ENCODE results near the gene DNAH10.

Gene DNAH10

DNA sequence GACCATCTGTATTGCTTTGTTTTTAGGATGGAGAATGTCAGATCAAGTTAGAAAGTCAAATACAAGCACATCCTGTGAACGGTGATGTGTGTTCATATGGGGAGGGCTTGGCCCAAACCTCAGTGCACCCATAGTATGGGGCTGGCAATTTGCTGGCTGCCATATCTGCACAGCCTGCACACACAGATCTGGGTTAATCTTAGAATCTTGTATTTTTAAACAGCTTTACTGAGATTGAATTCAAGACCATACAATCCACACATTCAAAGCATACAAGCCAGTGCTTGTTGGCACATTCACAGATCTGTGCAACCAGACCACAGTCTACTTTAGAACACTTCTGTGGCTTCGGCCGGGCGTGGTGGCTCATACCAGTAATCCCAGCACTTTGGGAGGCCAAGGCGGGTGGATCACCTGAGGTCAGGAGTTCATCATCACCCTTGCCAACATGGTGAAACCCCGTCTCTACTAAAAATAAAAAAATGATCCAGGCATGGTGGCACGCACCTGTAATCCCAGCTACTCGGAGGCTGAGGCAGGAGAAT lies 120.1 kb downstream of the DNAH10 start:
- H3K4me3 ChIP-seq (ENCODE audit: low read depth, low read length): no peak overlapping the region
- H3K4me1 ChIP-seq (ENCODE audit: control insufficient read depth, insufficient read depth, low read length): no peaks in the 10 kb centered on the region
- H3K36me3 ChIP-seq (ENCODE audit: control insufficient read depth, insufficient read depth, low read length): no peaks in the 10 kb centered on the region
- H3K9me3 ChIP-seq (ENCODE audit: control insufficient read depth, insufficient read depth, low read depth, low read length): 0 out of 2 replicates have a peak, but pooled peaks cover 2% of the 10 kb centered on the region
- no peak overlapping the region for H3K9ac ChIP-seq (ENCODE audit: low read length)
- H3K27me3 ChIP-seq (ENCODE audit: control insufficient read depth, insufficient read depth, low read length): peaks cover 20% of the 10 kb centered on the region; the same call in 1 of the 2 replicates
- H3K27ac ChIP-seq (ENCODE audit: low read depth, low read length): no peak overlapping the region

DNA sequence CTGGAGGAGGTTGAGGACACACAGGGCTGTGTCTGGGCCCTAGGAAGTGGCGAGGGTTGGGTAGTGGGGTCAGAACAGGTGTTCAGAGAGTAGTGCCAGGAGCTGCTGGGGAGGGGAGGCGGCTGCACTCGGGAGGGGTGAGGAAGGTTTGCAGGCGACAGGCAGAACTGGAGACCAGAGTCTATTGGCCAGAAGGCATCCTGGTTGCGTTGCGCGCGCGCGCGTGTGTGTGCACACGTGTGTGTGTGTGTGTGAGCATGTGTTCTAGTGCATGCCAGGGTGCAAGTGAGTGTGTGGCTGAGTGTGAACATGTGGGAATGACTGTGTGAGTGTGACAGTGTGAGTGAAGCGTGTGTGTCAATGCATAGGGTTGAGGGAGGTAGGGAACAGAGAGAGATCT lies 124.2 kb downstream of the DNAH10 start:
- 0 out of 2 replicates have a peak, but pooled peaks cover 2% of the 10 kb centered on the region for H3K9me3 ChIP-seq (ENCODE audit: control insufficient read depth, insufficient read depth, low read depth, low read length)
- peaks cover 22% of the 10 kb centered on the region; the same call in 1 of the 2 replicates for H3K27me3 ChIP-seq (ENCODE audit: control insufficient read depth, insufficient read depth, low read length)
- no peak overlapping the region for H3K27ac ChIP-seq (ENCODE audit: low read depth, low read length)
- H3K9ac ChIP-seq (ENCODE audit: low read length): no peak overlapping the region
- no peaks in the 10 kb centered on the region; the same call in 1 of the 2 replicates for H3K4me1 ChIP-seq (ENCODE audit: control insufficient read depth, insufficient read depth, low read length)
- H3K36me3 ChIP-seq (ENCODE audit: control insufficient read depth, insufficient read depth, low read length): no peaks in the 10 kb centered on the region
- H3K4me3 ChIP-seq (ENCODE audit: low read depth, low read length): no peak overlapping the region

DNA sequence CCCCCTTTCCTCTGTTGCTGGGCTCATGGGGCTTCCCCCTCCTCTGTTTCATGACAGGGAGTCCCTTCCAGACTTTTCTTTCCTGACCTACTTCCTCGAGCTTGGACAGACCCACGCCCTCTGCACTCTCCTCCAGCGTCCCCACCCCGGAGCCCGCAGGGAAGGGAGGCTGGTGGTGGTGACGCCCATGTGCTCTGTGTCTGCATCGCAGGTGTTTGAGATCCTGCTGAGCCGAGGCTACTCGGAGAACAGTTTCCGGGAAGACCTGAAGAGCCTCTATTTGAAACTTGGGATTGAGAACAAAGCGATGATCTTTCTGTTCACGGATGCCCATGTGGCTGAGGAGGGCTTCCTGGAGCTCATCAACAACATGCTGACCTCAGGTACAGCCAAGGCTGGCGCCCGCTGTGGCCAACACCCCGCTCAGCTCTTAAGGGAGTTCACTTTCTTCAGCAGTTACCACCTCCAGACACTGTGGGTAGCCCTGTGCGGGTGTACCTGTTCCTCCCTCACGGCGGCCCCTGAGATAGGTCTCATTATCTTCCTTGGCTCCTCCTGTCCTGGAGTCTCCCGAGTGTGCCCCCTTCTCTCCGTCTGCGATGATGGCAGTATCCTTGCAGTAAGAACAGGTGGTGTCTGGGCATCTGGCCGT lies 125.0 kb downstream of the DNAH10 start:
- Histone ChIP-seq H3K4me3 (ENCODE audit: low read depth, low read length) (no peak overlapping the region), H3K36me3 (ENCODE audit: control insufficient read depth, insufficient read depth, low read length) (no peaks in the 10 kb centered on the region), H3K9me3 (ENCODE audit: control insufficient read depth, insufficient read depth, low read depth, low read length) (0 out of 2 replicates have a peak, but pooled peaks cover 2% of the 10 kb centered on the region), H3K27me3 (ENCODE audit: control insufficient read depth, insufficient read depth, low read length) (peaks cover 22% of the 10 kb centered on the region; the same call in 1 of the 2 replicates), H3K4me1 (ENCODE audit: control insufficient read depth, insufficient read depth, low read length) (no peaks in the 10 kb centered on the region; the same call in 1 of the 2 replicates), H3K9ac (ENCODE audit: low read length) (no peak overlapping the region), H3K27ac (ENCODE audit: low read depth, low read length) (no peak overlapping the region)

DNA sequence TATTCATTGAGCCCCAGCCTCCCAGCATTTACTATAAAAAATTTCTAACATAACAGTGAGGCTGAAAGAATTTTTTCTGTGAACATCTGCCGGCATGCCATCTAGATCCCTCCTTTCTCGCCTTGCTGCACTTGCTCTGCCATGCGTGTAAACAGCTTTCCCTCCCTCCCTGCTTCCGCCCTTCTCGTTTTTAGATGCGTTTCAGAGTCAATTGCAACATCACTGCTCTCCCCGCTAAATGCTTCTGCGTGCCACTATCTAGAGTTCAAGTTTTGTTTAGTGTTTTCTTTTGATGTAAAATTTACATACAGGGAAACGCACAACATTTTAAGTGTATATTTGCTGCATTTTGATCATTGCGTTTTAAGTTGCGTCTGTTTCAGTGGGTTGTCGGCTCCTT lies 126.9 kb downstream of the DNAH10 start:
- 0 out of 2 replicates have a peak, but pooled peaks cover 2% of the 10 kb centered on the region for H3K9me3 ChIP-seq (ENCODE audit: control insufficient read depth, insufficient read depth, low read depth, low read length)
- H3K36me3 ChIP-seq (ENCODE audit: control insufficient read depth, insufficient read depth, low read length): no peaks in the 10 kb centered on the region
- H3K27me3 ChIP-seq (ENCODE audit: control insufficient read depth, insufficient read depth, low read length): peaks cover 14% of the 10 kb centered on the region; the same call in 1 of the 2 replicates
- H3K9ac ChIP-seq (ENCODE audit: low read length): no peak overlapping the region
- H3K4me3 ChIP-seq (ENCODE audit: low read depth, low read length): no peak overlapping the region
- H3K4me1 ChIP-seq (ENCODE audit: control insufficient read depth, insufficient read depth, low read length): no peaks in the 10 kb centered on the region; the same call in 1 of the 2 replicates
- H3K27ac ChIP-seq (ENCODE audit: low read depth, low read length): no peak overlapping the region

DNA sequence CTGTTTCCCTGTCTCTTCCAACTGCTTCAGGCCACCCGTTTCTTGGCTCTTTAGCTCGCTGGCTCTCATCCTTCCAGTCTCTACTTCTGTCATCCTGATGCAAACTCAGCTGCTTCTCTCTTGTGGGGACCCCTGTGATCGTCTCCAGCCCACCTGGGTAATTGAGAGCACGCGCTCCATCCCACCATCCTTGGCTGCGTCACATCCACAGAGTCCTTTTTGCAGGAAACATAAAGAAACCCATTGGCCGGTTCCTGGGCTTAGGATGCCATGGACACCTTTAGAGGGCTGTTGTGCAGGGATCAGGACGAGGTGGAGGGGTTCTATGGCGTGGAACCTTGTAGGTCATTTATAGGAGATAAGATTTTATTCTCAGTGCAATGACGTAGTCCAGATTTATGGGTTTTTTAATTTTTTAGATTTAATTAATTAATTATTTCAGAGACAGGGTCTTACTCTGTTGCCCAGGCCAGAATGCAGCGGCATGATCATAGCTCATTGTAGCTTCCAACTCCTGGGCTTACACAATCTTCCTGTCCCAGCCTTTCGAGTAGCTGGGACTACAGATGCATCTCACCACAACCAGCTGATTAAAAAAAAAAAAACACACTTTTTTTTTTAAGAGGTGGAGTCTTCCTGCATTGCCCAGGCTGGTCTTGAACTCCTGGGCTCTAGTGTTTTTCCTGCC lies 127.9 kb downstream of the DNAH10 start:
- no peaks in the 10 kb centered on the region for H3K36me3 ChIP-seq (ENCODE audit: control insufficient read depth, insufficient read depth, low read length)
- no peak overlapping the region for H3K4me3 ChIP-seq (ENCODE audit: low read depth, low read length)
- H3K9me3 ChIP-seq (ENCODE audit: control insufficient read depth, insufficient read depth, low read depth, low read length): 0 out of 2 replicates have a peak, but pooled peaks cover 2% of the 10 kb centered on the region
- H3K9ac ChIP-seq (ENCODE audit: low read length): no peak overlapping the region
- H3K4me1 ChIP-seq (ENCODE audit: control insufficient read depth, insufficient read depth, low read length): no peaks in the 10 kb centered on the region; the same call in 1 of the 2 replicates
- H3K27ac ChIP-seq (ENCODE audit: low read depth, low read length): no peak overlapping the region
- peaks cover 14% of the 10 kb centered on the region; the same call in 1 of the 2 replicates for H3K27me3 ChIP-seq (ENCODE audit: control insufficient read depth, insufficient read depth, low read length)

DNA sequence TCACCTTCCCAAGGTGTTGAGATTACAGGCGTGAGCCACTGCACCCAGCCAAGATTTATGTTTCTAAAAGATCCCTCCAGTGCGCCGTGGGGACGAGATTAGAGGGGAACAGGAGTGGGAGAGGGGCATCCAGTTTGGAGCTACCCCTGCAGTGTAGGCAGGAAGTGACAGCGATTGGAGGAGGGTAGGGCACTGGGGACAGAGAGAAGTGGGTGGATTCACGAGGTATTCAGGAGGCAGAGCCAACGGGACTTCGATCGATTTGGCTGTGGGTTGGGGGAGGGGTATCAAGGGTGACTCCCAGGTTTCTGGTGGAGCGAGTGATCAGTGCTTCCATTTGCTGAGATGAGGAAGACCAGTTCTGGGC lies 128.4 kb downstream of the DNAH10 start:
- H3K9ac ChIP-seq (ENCODE audit: low read length): no peak overlapping the region
- H3K4me1 ChIP-seq (ENCODE audit: control insufficient read depth, insufficient read depth, low read length): no peaks in the 10 kb centered on the region; the same call in 1 of the 2 replicates
- H3K9me3 ChIP-seq (ENCODE audit: control insufficient read depth, insufficient read depth, low read depth, low read length): 0 out of 2 replicates have a peak, but pooled peaks cover under 1% of the 10 kb centered on the region
- H3K27ac ChIP-seq (ENCODE audit: low read depth, low read length): no peak overlapping the region
- peaks cover 8% of the 10 kb centered on the region; the same call in 1 of the 2 replicates for H3K27me3 ChIP-seq (ENCODE audit: control insufficient read depth, insufficient read depth, low read length)
- no peaks in the 10 kb centered on the region for H3K36me3 ChIP-seq (ENCODE audit: control insufficient read depth, insufficient read depth, low read length)
- H3K4me3 ChIP-seq (ENCODE audit: low read depth, low read length): no peak overlapping the region

DNA sequence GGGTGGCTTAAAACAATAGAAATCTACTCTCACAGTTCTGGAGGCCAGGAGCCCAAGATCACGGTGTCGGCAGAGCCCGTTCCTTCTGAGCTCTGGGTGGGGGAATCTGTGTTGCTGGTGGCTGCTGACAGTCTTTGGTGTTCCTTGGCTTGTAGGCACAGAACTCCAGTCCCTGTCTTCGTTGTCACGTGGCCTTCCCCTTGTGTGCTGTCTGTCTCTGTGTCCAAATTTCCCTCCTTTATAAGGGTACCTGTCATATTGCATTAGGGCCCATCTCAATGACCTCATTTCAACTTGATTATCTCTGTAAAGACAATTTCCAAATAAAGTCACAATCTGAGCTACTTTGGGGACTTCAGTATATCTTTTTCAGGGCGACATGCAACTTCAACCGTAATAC lies 128.9 kb downstream of the DNAH10 start:
- H3K4me1 ChIP-seq (ENCODE audit: control insufficient read depth, insufficient read depth, low read length): no peaks in the 10 kb centered on the region; the same call in 1 of the 2 replicates
- peaks cover 8% of the 10 kb centered on the region; the same call in 1 of the 2 replicates for H3K27me3 ChIP-seq (ENCODE audit: control insufficient read depth, insufficient read depth, low read length)
- no peaks in the 10 kb centered on the region for H3K9me3 ChIP-seq (ENCODE audit: control insufficient read depth, insufficient read depth, low read depth, low read length)
- no peak overlapping the region for H3K9ac ChIP-seq (ENCODE audit: low read length)
- no peaks in the 10 kb centered on the region for H3K36me3 ChIP-seq (ENCODE audit: control insufficient read depth, insufficient read depth, low read length)
- H3K4me3 ChIP-seq (ENCODE audit: low read depth, low read length): no peak overlapping the region
- no peak overlapping the region for H3K27ac ChIP-seq (ENCODE audit: low read depth, low read length)

DNA sequence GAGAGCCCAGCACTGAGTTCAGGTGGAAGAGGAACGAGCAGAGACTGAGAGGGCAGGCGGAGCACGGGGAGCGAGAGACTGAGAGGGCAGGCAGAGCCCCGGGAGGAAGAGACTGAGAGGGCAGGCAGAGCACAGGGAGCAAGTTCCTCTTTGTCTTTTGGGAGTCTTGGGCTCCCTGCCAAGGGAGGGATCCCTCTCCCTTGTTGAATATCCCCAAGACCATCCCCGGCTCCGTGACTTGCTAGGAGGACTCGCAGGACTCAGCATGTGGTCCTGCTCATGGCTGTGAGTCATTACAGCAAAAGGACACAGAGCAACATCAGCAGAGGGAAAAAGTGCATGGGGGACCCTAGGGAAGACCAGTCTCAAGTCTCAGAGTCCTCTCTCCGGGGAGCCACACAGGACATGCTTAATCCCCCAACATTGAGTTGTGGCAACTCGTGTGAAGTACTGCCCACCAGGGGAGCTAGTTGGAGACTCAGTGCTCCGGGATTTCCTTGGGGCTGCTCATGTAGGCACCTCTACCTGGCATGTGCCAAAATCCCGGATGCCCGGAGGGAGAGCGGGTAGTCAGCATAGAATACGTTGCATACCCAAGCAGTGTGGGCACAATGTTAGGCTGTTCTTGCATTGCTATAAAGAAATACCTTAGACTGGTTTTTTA lies 129.5 kb downstream of the DNAH10 start:
- H3K9ac ChIP-seq (ENCODE audit: low read length): no peak overlapping the region
- H3K4me3 ChIP-seq (ENCODE audit: low read depth, low read length): no peak overlapping the region
- H3K9me3 ChIP-seq (ENCODE audit: control insufficient read depth, insufficient read depth, low read depth, low read length): no peaks in the 10 kb centered on the region
- H3K27me3 ChIP-seq (ENCODE audit: control insufficient read depth, insufficient read depth, low read length): peaks cover 4% of the 10 kb centered on the region; the same call in 1 of the 2 replicates
- H3K27ac ChIP-seq (ENCODE audit: low read depth, low read length): no peak overlapping the region
- no peaks in the 10 kb centered on the region; the same call in 1 of the 2 replicates for H3K4me1 ChIP-seq (ENCODE audit: control insufficient read depth, insufficient read depth, low read length)
- no peaks in the 10 kb centered on the region for H3K36me3 ChIP-seq (ENCODE audit: control insufficient read depth, insufficient read depth, low read length)

DNA sequence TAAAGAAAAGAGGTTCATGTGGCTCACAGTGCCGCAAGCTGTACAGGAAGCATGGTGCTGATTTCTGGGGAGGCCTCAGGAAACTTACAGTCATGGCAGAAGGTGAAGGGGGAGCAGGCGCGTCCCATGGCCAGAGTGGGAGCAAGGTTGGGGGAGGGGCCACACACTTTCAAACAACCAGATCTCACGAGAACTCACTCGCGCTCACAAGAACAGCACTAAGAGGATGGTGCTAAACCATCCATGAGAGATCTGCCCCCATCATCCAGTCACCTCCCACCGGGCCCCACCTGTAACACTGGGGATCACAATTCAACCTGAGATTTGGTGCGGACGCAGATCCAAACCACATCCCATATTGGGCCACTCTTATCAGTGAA lies 130.1 kb downstream of the DNAH10 start:
- H3K4me1 ChIP-seq (ENCODE audit: control insufficient read depth, insufficient read depth, low read length): no peaks in the 10 kb centered on the region; the same call in 1 of the 2 replicates
- H3K9ac ChIP-seq (ENCODE audit: low read length): no peak overlapping the region
- no peaks in the 10 kb centered on the region for H3K36me3 ChIP-seq (ENCODE audit: control insufficient read depth, insufficient read depth, low read length)
- no peaks in the 10 kb centered on the region for H3K9me3 ChIP-seq (ENCODE audit: control insufficient read depth, insufficient read depth, low read depth, low read length)
- no peak overlapping the region for H3K4me3 ChIP-seq (ENCODE audit: low read depth, low read length)
- peaks cover 2% of the 10 kb centered on the region; the same call in 1 of the 2 replicates for H3K27me3 ChIP-seq (ENCODE audit: control insufficient read depth, insufficient read depth, low read length)
- H3K27ac ChIP-seq (ENCODE audit: low read depth, low read length): no peak overlapping the region

DNA sequence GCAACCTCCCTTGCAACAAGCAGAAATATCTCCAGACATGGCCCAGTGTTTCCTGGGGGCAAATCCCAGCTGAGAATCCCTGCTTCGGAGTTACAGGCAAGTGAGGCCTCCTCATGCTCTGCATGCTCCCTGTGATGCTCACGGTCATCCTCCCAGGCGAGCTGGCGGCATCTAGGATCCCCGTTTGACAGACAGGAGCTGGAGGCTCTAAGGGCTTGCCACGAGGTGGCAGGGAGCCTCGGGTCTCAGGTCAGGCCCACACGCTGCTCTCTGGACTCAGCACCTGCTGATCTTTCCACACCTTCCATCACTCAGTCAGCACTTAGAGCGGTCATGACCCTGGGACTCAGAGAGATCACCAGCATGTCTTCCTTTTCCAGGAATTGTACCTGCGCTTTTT lies 130.8 kb downstream of the DNAH10 start:
- Histone ChIP-seq H3K4me3 (ENCODE audit: low read depth, low read length) (no peak overlapping the region), H3K27ac (ENCODE audit: low read depth, low read length) (no peak overlapping the region), H3K36me3 (ENCODE audit: control insufficient read depth, insufficient read depth, low read length) (no peaks in the 10 kb centered on the region), H3K27me3 (ENCODE audit: control insufficient read depth, insufficient read depth, low read length) (no peaks in the 10 kb centered on the region; the same call in 1 of the 2 replicates), H3K9ac (ENCODE audit: low read length) (no peak overlapping the region), H3K9me3 (ENCODE audit: control insufficient read depth, insufficient read depth, low read depth, low read length) (no peaks in the 10 kb centered on the region), H3K4me1 (ENCODE audit: control insufficient read depth, insufficient read depth, low read length) (no peaks in the 10 kb centered on the region; the same call in 1 of the 2 replicates)
